ENCODE measurements around the gene GTPBP2.
"Not testable (repeated sequence)": the region's sequence is repeated elsewhere in the genome, so short reads cannot be mapped to it uniquely, and the experiment has no call there.

DNA sequence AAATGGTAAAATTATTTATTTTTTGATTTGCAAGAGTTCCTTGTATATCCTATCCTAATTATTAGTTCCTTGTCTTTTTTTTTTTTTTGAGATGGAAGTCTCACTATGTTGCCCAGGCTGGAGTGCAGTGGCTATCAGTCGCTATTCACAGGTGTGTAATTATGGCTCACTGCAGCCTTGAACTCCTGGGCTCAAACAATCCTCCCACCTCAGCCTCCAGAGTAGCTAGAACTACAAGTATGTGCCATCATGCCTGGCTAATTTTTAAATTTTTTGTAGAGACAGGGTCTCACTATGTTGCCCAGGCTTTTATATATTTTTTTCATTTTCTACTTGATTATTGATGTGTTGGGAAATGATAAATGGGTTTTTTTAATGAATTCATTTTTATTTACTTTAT is 39.5 kb downstream of the GTPBP2 start:
- not testable (repeated sequence) for TF ChIP-seq CREB1 (IDR thresholded peaks at IDR 0.05; ENCODE audit: low read depth); KDM1A (IDR thresholded peaks at IDR 0.05; ENCODE audit: borderline replicate concordance); CHD2 (IDR thresholded peaks at IDR 0.05; ENCODE audit: borderline replicate concordance, low read depth, low read length); TCF3 (IDR thresholded peaks at IDR 0.05; ENCODE audit: borderline replicate concordance, insufficient read depth, low read depth, low read length)
- TF ChIP-seq, protein P1, sequence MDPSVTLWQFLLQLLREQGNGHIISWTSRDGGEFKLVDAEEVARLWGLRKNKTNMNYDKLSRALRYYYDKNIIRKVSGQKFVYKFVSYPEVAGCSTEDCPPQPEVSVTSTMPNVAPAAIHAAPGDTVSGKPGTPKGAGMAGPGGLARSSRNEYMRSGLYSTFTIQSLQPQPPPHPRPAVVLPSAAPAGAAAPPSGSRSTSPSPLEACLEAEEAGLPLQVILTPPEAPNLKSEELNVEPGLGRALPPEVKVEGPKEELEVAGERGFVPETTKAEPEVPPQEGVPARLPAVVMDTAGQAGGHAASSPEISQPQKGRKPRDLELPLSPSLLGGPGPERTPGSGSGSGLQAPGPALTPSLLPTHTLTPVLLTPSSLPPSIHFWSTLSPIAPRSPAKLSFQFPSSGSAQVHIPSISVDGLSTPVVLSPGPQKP (IDR thresholded peaks at IDR 0.05; ENCODE audit: low read depth, low read length) = not testable (repeated sequence)

Measured in GM12878 (cell line).